SIG-M5 treated with dmso at 0.1 percent for 504 hours (cell line): ENCODE data around the gene CATSPER1.
A peak's percentile ranks its signal among the peaks of the same experiment; 100 is the strongest.

Experiments used
- DNase-seq: peaks from one replicate; lab custom pipeline; 2025; ENCODE audit not compliant: unreplicated experiment; lab: John Stamatoyannopoulos, UW

CATSPER1 gene

GRCh38 chr11:66003291-66003690 is 23.0 kb downstream of the CATSPER1 start:
- DNase-seq: no peak

GRCh38 chr11:66002648-66003225 is 23.5 kb downstream of the CATSPER1 start:
- DNase-seq: peak; percentile 60

DNA sequence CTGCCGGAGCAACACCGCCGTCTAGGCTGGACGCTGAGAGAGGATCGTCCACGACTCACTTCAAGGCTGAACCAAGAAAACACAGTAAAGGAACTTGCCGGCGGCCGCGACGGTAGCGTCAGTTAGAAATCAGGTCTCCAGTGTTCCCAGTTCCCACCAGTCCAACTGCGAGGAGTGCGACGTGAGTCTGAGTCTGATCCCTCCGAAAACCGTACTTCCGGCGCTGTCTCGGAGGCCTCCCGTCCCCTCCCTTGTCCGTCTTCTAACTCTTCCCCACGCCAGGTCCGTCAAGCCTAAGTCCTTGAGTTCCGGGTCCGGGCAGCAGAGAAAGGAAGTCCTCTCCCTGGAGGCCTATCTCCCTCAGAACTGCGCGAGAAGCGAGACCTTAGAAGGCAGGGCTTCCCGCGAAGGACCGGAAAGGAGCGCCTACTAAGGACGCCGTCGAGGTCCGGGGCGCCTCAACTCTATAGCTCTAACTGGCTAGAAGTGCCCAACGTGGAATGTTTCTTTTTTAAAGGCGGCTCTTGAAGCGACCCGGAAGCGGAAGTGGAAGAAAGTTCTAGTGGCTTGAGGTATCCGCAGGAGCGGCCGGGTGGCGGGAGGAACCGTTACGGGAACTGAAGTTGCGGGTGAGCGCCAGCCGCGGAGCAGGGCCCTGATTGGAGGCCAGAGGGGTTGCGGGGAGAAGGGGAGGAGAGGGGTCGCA is 24.2 kb downstream of the CATSPER1 start, which contains the start of the genes BANF1 and EIF1AD:
BANF1 (plus strand) TSS at position 562 of the 706 bp plus-strand sequence. CDS start 748 bp downstream, outside the sequence.
EIF1AD (minus strand) TSS at position 216 of the 706 bp plus-strand sequence. CDS start 1,768 bp downstream, outside the sequence.
- DNase-seq: peak; percentile 100

- DNase-seq: no peak
Observed at GRCh38 chr11:65997286-65997685, 29.0 kb downstream of the CATSPER1 start.

- no peak for DNase-seq
Observed at GRCh38 chr11:65992056-65992455, 34.2 kb downstream of the CATSPER1 start.

GRCh38 chr11:65988791-65989592 is 37.3 kb downstream of the CATSPER1 start:
- DNase-seq: peak; percentile 96

DNA sequence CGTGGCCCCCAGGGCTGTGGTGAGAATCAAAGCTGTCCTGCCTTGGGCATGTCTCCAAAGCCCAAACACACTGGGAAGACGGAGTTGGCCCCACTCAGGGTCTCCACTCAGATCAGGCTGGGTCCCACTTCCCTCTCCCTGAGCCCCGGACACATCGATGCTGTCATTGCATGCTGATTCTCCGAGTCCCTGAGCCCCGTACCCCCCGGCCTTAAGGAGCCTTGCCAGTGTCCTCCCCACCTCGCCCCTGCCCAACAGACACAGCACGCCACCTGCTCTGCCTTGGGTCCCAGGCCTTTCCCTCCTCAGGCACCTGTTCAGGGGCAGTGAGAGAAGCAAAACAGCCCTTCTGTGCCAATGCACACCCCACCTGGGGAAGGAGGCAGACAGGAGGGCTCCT is 38.9 kb downstream of the CATSPER1 start:
- DNase-seq: no peak

DNA sequence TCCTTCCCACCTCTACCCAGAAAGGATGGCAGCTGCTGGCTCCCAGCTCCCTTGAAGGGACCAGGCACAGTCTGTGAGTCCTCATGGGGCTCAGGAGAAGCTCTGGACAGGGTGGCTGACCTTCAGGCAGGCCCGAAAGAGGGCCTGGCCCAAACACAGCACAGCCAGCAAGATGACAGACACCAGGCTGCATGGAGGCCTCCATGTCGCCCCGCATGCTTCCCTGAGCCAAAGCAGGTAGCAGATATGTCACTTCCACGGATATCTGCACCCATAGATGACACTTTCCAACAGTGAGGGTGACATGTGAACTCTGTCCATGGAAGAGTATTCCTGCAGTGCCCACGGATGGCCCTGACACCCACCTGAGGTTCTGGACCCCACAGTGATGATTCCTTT is 42.7 kb downstream of the CATSPER1 start:
- DNase-seq: no peak

- DNase-seq: no peak
Observed at GRCh38 chr11:65982824-65983588, 43.3 kb downstream of the CATSPER1 start.

GRCh38 chr11:65981972-65982823 is 44.1 kb downstream of the CATSPER1 start:
- DNase-seq: no peak

GRCh38 chr11:65981101-65981740 is 45.1 kb downstream of the CATSPER1 start:
- no peak for DNase-seq

GRCh38 chr11:65979261-65979759 is 47.0 kb downstream of the CATSPER1 start:
- no peak for DNase-seq

DNA sequence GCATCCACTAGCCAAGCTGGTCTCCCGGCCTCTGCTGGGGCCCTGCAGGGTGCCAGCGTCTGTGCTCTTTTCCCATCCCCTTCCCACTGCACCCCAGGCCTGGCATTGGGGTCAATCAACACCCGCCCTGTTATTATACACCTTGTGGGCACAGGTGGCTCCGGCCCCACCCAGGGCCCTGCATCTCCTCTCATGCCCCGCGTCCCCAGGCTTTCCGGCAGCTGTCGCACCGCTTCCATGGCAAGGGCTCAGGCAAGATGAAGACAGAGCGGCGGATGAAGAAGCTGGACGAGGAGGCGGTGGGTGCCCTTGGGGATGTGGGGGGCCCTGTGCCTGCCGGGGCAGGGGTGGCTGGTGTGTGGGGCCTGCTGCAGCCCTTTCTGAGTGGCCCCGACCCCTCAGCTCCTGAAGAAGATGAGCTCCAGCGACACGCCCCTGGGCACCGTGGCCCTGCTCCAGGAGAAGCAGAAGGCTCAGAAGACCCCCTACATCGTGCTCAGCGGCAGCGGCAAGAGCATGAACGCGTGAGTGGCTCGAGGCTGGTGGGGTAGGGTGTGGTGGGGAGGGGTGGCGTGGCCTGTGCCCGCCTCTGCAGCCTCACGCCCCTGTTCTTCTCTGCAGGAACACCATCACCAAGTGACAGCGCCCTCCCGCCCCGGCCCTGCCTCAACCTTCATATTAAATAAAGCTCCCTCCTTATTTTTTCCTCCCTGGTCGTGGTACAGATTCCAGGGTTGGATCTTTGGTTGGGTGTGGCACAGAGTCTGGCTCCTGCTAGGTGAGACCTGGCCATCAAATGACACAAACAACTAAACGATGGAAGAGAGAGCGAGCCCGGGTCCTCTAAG is 47.7 kb downstream of the CATSPER1 start:
- DNase-seq: no peak

DNA sequence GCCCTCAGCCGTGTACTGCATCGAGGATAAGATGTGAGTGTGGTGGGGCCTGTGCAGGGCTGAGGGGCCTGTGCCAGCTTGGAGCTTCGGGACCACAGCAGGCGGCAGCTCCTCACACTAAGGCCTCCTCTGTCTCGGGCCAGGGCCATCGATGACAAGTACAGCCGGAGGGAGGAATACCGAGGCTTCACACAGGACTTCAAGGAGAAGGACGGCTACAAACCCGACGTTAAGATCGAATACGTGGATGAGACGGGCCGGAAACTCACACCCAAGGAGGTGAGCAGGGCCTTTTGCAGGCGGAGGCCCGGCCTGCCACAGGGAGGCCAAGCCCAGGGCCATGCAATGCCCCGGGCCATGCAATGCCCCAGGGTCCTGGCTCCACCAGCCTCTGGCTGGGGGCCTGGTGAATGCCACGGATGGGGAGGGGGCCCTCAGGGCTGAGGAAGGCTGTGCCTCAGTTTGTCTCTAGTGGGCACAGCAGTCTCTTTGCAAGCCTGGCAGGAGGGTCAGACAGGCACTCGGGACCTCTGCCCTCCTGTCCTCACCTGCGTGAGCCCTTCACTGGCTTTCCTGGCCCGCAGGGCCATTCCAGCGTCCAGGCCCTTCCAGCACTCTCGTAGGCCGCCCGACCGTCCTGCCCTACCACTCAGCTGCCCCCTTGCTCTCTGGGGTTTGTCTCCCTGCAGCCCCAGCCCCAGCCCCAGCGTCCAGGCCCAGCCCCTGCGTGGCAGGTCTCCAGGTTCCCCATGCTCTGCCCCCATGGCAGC is 48.5 kb downstream of the CATSPER1 start:
- DNase-seq: no peak

DNA sequence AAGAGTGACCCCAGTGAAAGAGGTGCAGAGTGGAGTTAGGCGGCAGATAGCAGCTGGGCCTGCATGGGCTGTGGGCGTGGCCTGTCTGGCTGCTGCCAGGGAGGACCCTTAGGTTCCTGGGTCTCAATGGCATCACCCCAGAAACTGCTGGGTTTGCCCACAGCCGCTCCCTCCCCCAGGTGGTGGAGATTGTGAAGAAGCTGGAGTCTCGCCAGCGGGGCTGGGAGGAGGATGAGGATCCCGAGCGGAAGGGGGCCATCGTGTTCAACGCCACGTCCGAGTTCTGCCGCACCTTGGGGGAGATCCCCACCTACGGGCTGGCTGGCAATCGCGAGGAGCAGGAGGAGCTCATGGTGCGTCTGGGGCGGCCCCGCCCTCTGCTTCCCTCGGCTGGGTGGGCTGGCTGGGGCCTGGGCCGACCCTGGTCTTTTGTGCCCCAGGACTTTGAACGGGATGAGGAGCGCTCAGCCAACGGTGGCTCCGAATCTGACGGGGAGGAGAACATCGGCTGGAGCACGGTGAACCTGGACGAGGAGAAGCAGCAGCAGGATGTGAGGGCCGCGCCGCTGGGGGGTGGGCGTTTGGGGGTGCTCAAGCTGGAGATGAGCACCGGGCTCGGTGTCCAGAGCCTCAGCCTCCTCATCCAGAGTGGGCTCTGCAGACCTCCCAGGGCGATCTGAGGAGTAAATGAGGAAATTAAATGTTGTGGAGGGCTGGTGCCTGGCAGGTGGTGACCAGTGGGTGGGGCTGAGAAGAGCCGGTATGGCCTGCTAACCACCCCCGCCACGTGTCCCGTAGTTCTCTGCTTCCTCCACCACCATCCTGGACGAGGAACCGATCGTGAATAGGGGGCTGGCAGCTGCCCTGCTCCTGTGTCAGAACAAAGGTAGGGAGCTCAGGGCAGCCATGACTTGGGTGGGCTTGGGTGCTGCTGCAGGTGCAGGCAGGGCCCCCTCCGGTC is 49.8 kb downstream of the CATSPER1 start:
- no peak for DNase-seq

DNA sequence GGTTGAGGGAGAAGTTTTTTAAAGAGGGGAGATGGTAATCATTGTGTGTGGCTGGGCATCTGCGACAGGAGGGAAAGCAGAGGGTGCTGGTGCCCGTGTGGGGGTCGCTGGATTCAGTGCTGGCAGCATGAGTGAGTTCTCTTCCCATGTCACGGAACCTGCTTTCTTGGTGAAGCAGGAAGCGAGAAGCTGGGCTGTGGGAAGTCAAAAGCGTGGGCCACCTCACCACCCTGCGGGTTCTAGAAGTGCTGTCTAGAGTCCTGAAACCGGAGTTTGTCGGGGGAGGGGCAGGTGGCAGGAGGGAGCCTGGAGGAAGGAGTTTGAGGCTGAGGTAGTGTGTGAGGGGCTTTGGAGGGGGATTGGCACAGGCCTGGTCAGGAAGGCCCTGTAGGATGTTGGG is 50.5 kb downstream of the CATSPER1 start:
- no peak for DNase-seq
